ENCODE measurements around the gene ASB4. TPM values are rescaled to one million over a fixed set of nuclear protein-coding genes. Genes with fewer than 3 reads are reported as not detected.

ASB4 gene
- total RNA-seq, 2 donors from 2014 or later: 0.15 to 0.32 TPM

DNA sequence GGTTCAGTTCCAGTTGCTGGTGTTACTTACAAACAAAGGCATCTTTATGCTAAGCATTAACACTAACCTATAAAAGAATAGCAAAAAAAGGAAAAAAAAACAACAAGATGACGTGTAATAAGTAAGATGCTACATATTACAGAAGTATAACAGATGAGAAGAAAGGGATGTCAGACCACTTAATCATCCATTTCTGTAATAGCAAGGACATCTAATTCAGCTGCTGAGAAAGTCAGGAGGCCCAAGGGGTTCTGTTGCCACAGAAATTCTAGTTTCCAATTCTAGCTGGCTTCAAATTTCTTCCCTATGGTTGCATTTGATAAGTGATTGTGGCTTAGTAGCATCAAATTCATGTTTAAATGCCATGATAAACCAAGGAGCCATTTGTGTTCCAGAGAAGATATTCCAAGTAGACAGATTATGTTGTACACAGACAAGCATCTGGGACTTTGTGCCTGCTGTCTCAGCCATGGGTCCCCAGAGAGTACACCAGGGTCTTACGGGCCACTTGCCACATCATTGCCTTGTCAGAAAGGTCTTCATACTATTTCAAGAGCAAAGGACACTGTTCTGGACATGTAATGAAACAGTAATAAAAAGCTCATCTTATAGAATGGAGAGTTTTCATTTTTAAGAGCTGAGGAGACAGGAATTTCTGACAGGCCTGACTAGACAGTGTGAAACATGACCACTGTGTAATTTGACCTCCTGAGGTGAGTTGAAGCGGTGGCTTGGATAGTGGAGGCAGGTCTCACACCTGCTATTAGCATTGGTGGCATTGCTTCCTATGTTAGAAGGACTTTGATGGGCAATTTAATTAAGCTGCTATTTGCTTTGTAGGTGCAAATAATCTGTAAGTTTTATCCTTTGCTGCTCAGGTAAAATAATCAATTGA, 4.2 kb upstream of the ASB4 start:
- Histone ChIP-seq H3K4me1 (no peaks in the 10 kb centered on the region), H3K9me3 (no peaks in the 10 kb centered on the region), H3K4me3 (no peak overlapping the region), H3K36me3 (no peaks in the 10 kb centered on the region), H3K27me3 (no peaks in the 10 kb centered on the region), H3K9ac (ENCODE audit: low read depth in 2 of 2, low read length in 2 of 2) (no peak overlapping the region), H3K27ac (no peak overlapping the region)
- intact Hi-C loops (cut with DNase I): no loop called here
- TF ChIP-seq, protein P1, sequence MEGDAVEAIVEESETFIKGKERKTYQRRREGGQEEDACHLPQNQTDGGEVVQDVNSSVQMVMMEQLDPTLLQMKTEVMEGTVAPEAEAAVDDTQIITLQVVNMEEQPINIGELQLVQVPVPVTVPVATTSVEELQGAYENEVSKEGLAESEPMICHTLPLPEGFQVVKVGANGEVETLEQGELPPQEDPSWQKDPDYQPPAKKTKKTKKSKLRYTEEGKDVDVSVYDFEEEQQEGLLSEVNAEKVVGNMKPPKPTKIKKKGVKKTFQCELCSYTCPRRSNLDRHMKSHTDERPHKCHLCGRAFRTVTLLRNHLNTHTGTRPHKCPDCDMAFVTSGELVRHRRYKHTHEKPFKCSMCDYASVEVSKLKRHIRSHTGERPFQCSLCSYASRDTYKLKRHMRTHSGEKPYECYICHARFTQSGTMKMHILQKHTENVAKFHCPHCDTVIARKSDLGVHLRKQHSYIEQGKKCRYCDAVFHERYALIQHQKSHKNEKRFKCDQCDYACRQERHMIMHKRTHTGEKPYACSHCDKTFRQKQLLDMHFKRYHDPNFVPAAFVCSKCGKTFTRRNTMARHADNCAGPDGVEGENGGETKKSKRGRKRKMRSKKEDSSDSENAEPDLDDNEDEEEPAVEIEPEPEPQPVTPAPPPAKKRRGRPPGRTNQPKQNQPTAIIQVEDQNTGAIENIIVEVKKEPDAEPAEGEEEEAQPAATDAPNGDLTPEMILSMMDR (IDR thresholded peaks at IDR 0.05): no peak
- DNase-seq: no peak

DNA sequence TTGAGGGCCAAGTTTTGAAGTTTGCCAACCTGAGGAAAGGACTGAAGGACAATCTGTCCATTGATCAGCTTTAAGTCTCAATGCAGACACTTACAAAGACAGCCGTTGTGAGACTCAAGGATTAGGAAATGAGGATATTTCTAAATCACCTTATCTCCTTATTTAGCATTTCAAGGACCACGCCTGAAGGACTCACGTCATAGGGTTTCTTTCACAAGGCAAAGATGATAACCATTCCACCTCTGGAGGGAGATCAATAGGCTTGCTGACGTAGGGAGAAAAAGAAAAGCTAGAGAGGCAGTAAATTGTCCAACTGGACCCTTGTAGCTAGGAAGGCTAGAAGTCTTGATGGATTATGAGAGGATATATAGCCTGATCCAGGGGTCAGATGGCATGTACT, 3.3 kb upstream of the ASB4 start:
- Histone ChIP-seq H3K4me3 (no peak overlapping the region), H3K27ac (no peak overlapping the region), H3K27me3 (no peaks in the 10 kb centered on the region), H3K9me3 (no peaks in the 10 kb centered on the region), H3K4me1 (no peaks in the 10 kb centered on the region), H3K36me3 (no peaks in the 10 kb centered on the region), H3K9ac (ENCODE audit: low read depth in 2 of 2, low read length in 2 of 2) (no peak overlapping the region)
- no peak for DNase-seq
- intact Hi-C loops (cut with DNase I): no loop called here
- TF ChIP-seq, protein P1 (IDR thresholded peaks at IDR 0.05): no peak

DNA sequence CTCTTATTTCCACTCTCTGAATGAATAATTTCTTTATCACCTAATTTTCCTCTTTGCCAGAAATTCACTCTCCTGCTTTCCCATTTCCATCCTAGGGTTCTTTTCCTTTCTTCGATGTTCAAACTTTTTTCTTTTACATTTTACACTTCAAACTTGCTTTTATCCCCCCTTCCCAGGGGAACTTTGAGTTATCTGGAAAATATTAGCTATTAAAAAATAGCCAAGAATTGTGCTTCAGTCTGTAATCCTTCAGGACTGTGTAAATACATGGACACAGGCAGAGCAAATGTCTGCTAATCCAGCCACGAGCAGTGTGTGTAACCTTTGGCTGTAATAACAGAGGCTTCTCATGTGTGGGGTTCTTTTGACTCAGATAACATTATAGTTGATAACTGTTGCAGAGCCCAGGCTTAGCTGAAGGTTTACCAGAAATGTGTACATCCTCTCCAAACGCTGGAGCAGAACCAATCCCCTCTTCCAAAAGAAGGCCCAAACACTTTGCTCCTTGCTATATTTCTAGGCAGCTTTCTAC, 4.6 kb downstream of the ASB4 start:
- no peaks in the 10 kb centered on the region for H3K9me3 ChIP-seq
- H3K36me3 ChIP-seq: no peaks in the 10 kb centered on the region
- intact Hi-C loops (cut with DNase I): no loop called here
- DNase-seq: no peak
- no peak overlapping the region for H3K27ac ChIP-seq
- H3K9ac ChIP-seq (ENCODE audit: low read depth in 2 of 2, low read length in 2 of 2): no peak overlapping the region
- no peak overlapping the region for H3K4me3 ChIP-seq
- no peaks in the 10 kb centered on the region for H3K27me3 ChIP-seq
- H3K4me1 ChIP-seq: no peaks in the 10 kb centered on the region
- TF ChIP-seq, protein P1 (IDR thresholded peaks at IDR 0.05): no peak

DNA sequence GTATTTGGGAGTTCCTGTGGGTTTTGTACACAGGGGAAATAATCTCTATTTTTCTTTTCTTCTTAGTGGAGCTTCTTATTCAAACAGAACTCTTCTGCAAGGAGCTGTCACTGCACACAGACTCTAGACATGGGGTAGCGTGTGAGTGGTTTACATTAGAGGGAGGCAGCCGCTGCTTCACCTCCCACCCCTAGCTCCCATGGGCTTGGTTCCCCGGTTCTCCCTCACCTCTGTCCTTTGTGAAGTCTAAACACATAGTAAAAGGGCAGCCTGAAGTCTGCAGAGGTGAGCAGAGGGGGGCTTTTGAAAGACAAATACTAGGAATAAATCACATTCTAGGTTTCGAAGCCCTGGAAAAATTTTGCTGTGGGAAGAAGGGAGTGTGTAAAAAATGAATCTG, 5.5 kb downstream of the ASB4 start:
- intact Hi-C loops (cut with DNase I): no loop called here
- H3K4me1 ChIP-seq: no peaks in the 10 kb centered on the region
- H3K27ac ChIP-seq: no peak overlapping the region
- DNase-seq: no peak
- H3K4me3 ChIP-seq: no peak overlapping the region
- no peaks in the 10 kb centered on the region for H3K36me3 ChIP-seq
- no peak overlapping the region for H3K9ac ChIP-seq (ENCODE audit: low read depth in 2 of 2, low read length in 2 of 2)
- no peaks in the 10 kb centered on the region for H3K9me3 ChIP-seq
- TF ChIP-seq, protein P1 (IDR thresholded peaks at IDR 0.05): no peak
- no peaks in the 10 kb centered on the region for H3K27me3 ChIP-seq

DNA sequence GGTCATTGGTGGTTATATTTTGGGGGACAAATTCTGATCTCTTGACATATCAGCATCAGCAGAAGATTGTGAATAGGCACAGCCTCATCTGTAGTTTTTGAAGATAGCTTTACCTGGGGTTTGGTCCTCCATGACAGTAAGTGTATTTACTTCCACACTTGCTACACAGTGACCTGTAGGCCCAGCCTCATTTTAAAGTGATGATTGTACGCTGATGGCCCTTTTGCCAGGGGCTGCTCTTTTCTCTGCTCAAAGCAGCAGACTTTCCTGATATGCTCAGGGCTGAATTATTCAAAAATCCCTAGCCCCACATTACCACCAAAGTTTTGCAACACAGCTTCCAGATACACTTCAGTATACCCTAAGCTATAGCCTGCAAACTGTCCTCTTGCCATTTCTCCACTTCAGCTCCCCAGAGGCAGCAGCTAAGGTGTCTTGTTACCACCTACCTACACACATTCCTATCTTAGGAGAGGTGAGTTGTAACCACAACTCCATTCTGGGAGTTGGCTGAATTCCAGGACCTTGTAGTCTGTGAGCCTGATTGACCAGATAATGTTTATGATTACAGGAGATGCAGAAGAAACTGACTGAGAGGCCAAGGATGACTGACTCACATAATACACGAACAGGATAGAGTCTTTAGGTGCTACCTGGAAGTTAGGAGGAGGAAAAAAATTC, 6.0 kb downstream of the ASB4 start:
- Histone ChIP-seq H3K4me1 (no peaks in the 10 kb centered on the region), H3K36me3 (no peaks in the 10 kb centered on the region), H3K9ac (ENCODE audit: low read depth in 2 of 2, low read length in 2 of 2) (no peak overlapping the region), H3K27me3 (no peaks in the 10 kb centered on the region), H3K27ac (no peak overlapping the region), H3K9me3 (no peaks in the 10 kb centered on the region), H3K4me3 (no peak overlapping the region)
- TF ChIP-seq, protein P1 (IDR thresholded peaks at IDR 0.05): no peak
- no peak for DNase-seq
- intact Hi-C loops (cut with DNase I): no loop called here

All from colonic mucosa (tissue), 4 donors.